COLO829 (cell line): ENCODE results near the gene ERH.
A peak's percentile ranks its signal among the peaks of the same experiment; 100 is the strongest.

Experiments
- DNase-seq: peaks from one replicate; pipeline ENCODE4 v3.0.0; 2012; ENCODE audit warnings: low spot score

The ERH gene

DNA sequence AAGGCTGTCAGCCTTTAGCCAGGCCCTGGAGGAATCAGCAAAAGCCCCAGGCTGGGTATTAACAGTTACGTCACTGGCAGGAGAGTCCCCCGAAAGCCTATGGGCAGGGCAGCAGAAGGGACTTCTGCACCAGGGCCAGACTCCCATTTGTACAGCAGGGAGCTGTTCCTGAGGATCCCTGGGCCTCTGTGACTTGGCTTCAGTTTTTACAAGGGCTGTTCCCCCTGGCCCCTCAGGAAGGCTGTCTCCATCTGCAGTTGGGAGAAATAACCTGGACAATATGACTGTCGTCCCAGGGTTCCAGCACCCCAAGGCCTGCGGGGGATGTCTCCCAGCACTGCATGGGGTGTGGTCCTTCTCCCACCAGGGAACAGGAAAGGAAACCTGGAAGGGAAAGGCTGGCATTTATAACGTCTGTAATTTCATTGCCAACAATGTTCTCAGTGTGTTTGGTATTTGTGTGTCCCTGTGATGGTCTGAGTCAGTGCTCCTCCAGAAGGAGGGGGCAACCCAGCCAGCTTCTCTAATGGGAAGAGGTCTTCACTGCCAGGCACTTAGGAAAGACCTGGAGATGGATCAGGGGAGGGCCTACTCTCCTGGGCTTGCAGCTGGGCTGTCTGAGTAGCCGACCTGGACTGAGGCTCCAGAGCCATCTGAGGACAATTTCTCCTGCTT lies 42.4 kb downstream of the ERH start:
- DNase-seq, result no peak

DNA sequence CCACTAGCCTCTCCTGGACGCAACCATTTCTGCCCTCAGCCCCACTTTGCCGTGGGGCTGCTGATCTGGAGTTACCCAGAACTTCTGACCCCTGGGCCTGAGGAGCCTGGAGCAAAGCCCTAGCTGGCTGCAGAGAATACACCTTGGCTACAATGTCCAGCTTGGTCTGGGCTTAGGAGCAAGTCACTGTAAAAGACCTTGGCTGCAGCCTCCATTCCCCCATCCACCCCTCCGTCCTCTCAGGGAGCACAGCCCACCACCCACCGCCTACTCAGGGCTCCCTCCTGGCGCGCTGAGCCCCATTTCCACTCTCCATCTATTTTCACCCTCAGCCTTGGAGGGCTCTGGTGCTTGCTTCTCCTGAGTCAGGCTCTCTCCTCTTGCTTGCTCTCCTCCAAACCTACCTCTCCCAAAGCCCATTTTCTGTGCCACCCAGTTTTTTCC lies 42.9 kb downstream of the ERH start:
- no peak for DNase-seq

DNA sequence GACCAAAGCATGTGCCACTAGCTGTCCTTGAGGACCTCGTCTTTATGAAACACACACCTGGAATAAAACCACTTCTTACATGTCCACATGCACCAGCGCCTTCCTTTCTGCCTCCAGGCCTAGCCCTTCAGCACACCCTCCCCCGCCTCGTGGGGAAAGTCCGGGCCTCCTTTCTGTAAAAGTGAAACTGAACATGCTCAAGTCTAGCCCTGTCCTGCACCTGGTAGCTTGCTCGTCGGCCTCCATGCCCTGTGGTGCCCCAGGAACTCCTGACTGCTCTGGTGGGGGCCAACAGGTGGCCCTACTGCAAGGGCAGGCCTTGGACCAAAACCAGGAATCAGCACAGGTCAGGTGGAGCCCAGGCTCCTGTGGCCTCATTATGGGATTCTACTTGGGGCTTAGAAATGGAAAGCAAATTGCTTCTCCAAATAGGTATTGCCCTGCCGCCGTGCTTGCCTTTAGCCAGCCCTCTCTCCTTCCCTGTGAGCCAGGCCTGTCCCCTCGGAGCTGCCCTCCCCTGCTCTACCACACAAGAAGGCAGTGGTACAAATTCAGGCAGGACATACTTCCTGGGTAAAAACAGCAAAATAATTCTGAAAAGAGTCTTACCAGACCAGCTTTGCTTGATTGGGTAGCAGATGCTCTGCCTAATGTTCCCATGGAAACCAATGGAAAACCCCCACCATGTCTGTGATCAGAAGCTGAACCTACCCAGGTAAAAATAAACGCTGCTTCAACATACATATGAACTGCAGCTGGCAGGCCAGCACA lies 43.5 kb downstream of the ERH start:
- no peak for DNase-seq

GRCh38 chr14:69353168-69353567 lies 44.9 kb downstream of the ERH start:
- no peak for DNase-seq

GRCh38 chr14:69351911-69352310 lies 46.2 kb downstream of the ERH start:
- DNase-seq, result no peak

GRCh38 chr14:69351385-69351784 lies 46.7 kb downstream of the ERH start:
- DNase-seq, result no peak

GRCh38 chr14:69350892-69351291 lies 47.2 kb downstream of the ERH start:
- DNase-seq, result no peak

DNA sequence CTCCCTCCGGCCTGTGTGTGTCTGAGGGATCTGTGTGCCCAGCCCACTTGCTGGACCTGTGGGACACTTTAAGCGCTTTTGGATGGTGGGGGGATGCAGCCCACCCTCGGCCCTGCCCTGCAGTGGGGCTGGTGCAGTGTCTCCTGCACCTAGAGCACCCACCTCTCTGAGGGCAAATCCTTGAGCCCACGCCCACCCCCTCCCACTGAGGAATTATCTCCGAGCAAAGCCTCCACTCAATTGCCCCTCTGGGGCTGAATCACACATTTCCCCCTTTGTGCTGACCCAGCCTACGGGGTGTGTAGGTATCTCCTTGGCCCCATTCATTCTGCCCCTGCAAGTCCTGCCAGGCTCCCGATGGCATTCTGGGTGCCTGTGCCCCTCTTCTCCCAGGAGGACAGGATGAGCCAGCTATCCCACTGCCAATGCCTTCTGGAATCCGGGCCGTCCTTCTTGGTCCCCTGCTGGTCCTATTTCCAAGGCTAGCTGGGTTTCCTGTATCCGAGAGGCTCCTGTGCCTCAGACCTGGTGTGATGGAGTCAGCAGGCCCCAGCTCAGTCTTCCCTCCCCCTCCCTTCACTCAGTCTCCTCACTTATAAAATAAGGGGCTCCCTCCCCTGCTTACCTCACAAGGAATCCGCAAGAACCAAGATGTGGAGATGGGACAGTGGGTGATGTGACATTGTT lies 48.9 kb downstream of the ERH start:
- no peak for DNase-seq

DNA sequence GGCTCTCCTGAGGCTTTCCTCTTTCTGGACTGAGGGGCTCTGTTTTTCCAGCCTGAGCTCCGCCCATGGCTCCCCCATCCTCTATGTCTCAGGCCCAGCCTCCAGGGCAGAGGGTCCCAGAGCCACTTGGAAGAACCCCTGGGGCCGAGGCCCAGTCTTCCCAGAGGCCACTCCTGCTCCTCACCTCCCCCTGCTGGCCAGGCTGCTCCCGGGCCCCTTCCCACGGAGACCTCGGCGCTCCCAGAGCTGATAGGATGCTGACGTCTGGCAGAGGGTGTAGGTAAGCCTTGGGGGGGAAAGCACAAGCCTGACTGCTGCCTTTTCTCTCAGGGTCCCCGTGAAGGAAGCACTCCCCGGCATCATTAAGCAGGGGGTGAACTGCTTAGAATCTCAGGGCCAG lies 51.4 kb downstream of the ERH start:
- no peak for DNase-seq

- DNase-seq, result no peak
Measured at GRCh38 chr14:69345402-69345801, 52.7 kb downstream of the ERH start.

DNA sequence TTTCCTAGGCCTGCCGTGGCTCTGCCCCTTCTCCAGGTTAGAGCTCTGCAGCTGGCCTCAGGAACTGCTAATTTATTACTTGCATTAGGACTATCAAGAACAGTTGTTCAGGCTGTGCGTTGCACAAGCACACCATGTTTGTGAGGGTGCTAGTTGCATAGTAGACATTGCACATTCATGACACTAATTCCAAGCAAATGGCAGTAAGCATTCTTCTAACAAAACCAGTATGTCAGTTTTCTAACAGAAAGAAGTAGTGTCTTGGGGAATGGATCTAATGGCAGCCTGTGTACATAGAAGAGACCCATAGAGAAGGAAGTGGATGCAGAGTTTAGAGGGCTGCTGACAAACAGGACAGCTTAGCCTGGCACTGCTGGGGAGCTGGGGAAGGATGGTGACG lies 53.9 kb downstream of the ERH start:
- DNase-seq, result no peak

DNA sequence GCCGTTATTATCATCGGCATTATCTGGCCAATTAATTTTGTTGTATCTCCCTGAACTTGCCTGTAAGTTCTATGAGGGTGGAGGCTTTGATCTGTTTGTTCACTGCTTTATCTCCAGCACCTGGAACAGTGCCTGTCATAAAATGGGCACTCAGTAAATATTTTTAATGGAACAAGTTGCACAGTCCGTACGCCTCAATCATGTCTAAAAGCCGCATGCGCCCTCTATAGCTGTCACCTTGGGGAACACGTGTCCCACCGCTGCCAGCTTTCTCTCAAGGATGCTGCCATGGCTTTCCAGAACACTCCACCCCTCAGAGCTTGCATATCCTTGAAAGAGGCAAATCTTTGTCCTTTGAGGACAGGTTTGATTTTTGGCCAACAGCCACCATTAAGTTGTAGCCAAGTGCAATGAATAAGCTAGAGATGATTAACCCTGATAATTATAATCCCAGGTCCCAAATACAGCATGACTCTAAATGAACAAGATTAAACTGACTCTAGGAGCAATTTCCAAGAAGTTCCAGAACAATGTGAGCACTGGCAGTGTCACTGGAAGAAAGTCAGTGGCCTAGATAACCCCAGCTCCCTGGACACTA lies 55.1 kb downstream of the ERH start:
- DNase-seq, result no peak

- DNase-seq, result no peak
Measured at GRCh38 chr14:69339426-69339825, 58.7 kb downstream of the ERH start.

DNA sequence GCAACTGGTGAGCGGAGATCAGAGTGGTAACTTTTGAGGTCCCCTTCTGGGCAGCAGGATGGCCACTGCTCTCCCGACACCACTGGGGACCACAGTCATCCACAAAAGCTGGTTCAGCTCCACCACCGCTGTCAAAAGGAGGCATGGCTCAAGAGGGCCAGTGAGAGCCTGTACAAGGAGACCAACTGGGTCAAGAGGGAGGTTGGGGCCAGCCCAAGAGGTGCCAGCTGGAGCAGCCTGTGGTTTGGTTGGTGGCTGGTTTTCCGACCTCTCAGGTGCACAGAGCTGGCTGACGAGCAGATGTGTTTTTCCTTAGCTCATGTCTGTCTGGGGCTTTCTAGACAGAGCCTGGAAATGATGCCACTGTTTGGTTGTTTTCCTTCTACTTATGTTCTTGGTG lies 60.1 kb downstream of the ERH start:
- DNase-seq, result no peak

- peak; percentile 51 for DNase-seq
Measured at GRCh38 chr14:69335371-69335771, 62.7 kb downstream of the ERH start.

DNA sequence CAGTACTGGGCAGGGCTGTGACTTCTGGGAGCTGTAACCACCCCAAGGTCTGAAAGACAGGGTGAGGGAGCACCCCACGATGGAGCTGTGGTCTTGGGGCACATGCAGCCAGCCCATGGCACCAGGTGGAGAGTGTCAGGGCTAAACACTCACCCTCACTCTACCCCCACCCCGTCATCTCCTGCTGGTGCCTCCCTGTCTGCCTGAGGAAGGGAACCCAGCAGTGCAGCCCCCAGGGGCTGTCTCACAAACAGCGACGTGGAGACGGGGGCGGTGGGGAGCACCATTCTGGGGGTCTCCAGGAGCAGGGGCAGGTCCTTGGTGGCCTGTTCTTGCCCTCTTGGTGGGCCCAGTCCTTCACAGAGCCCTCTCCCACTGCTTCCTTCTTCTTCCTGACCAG lies 63.5 kb downstream of the ERH start:
- no peak for DNase-seq

GRCh38 chr14:69333791-69334337 lies 64.2 kb downstream of the ERH start:
- DNase-seq, result no peak

- no peak for DNase-seq
Measured at GRCh38 chr14:69332782-69333395, 65.2 kb downstream of the ERH start.

DNA sequence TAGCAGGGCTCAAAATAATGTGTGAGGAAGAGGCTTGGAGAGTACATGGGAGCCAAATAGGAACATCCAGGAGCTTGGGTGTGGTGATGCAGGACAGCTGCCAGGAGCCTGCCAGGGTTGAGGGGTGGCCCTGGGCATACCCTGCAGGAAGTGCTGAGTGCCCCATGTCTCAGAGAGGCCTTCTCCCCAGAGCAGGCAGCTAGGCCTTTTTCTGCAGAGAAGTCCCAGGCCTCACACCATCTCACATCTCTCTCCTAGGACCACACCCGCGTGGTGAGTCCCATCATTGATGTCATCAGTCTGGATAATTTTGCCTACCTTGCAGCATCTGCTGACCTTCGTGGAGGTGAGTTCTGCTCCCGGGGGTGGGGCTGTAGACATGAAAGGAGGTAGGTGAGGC lies 66.9 kb downstream of the ERH start:
- no peak for DNase-seq
